Right forelimb (tissue), 1 donor: ENCODE measurements around the gene FUOM.

ENCODE experiments used
- DNase-seq: peaks from one replicate; pipeline ENCODE4 v3.0.0-alpha.2; 2018

The FUOM gene

GRCh38 chr10:133349577-133350011, 8.2 kb downstream of the FUOM start:
- no peak for DNase-seq

GRCh38 chr10:133349160-133349568, 8.7 kb downstream of the FUOM start:
- no peak for DNase-seq

GRCh38 chr10:133347710-133348517, 9.9 kb downstream of the FUOM start:
- DNase-seq, result no peak

GRCh38 chr10:133346413-133346812, 11.4 kb downstream of the FUOM start:
- no peak for DNase-seq

- no peak for DNase-seq
These were observed 13.6 kb downstream of the FUOM start for GRCh38 chr10:133344236-133344635.

GRCh38 chr10:133343558-133343957, 14.3 kb downstream of the FUOM start:
- no peak for DNase-seq

- DNase-seq, result no peak
These were observed 14.9 kb downstream of the FUOM start for GRCh38 chr10:133342942-133343341.

GRCh38 chr10:133341983-133342382, 15.8 kb downstream of the FUOM start:
- DNase-seq, result no peak

- no peak for DNase-seq
These were observed 18.0 kb downstream of the FUOM start for GRCh38 chr10:133339708-133340380.

GRCh38 chr10:133338080-133339071, 19.4 kb downstream of the FUOM start:
- DNase-seq, result no peak

- no peak for DNase-seq
These were observed 20.5 kb downstream of the FUOM start for GRCh38 chr10:133337370-133337725.

GRCh38 chr10:133336577-133337369, 21.0 kb downstream of the FUOM start, which contains the start of gene CALY:
CALY (minus strand) TSS chr10:133336896; CDS start chr10:133328989, 7,907 bp downstream.
- DNase-seq, result no peak

- no peak for DNase-seq
These were observed 21.7 kb downstream of the FUOM start for GRCh38 chr10:133336118-133336576.

GRCh38 chr10:133335246-133336117, 22.3 kb downstream of the FUOM start:
- DNase-seq, result peak; percentile 75

- DNase-seq, result no peak
These were observed 23.1 kb downstream of the FUOM start for GRCh38 chr10:133334503-133335245.

- no peak for DNase-seq
These were observed 24.7 kb downstream of the FUOM start for GRCh38 chr10:133332936-133333699.

GRCh38 chr10:133329491-133330202, 28.2 kb downstream of the FUOM start:
- peak; percentile 91 for DNase-seq
